Heart right ventricle (tissue), 16 donors: Measurements from ENCODE around the gene ZNF341. TPM values are rescaled to one million over a fixed set of nuclear protein-coding genes. Genes with fewer than 3 reads are reported as not detected.

Source experiments
- ATAC-seq, 8 donors: fragments of 200-7000 bp; cut with Tn5 transposase; one replicate each; pipeline ENCODE4 v1.9.1; 2020; ENCODE audit warnings: mild to moderate bottlenecking in 8 of 8, moderate library complexity in 8 of 8, moderate number of reproducible peaks in 1 of 8
- DNase-seq, 2 donors: peaks; one replicate each; pipeline ENCODE4 v3.0.0-alpha.2; 2020
- H3K27ac ChIP-seq, 10 donors: fragments of 200-600 bp; sonication (generic) in 2 of 10; one replicate each; pipeline versions ENCODE4 v1.5.0 to v1.8.0; 2020 to 2022; ENCODE audit warnings: mild to moderate bottlenecking in 3 of 10
- H3K27me3 ChIP-seq, 7 donors: fragments of 200-600 bp; one replicate each; pipeline ENCODE4 v1.8.0; 2021 to 2022; ENCODE audit warnings: mild to moderate bottlenecking in 2 of 7
- H3K36me3 ChIP-seq, 9 donors: fragments of 200-600 bp; sonication (generic) in 1 of 9; one replicate each; pipeline versions ENCODE4 v1.5.0 to v1.8.0; 2020 to 2022; ENCODE audit warnings: mild to moderate bottlenecking in 2 of 9
- H3K4me1 ChIP-seq, 9 donors: fragments of 200-600 bp; sonication (generic) in 1 of 9; one replicate each; pipeline versions ENCODE4 v1.5.0 to v1.8.0; 2020 to 2022; ENCODE audit warnings: mild to moderate bottlenecking in 4 of 9
- H3K4me3 ChIP-seq, 10 donors: fragments of 200-600 bp; sonication (generic) in 2 of 10; one replicate each; pipeline versions ENCODE4 v1.5.0 to v1.8.0; 2020 to 2022; ENCODE audit warnings: mild to moderate bottlenecking in 7 of 10, moderate library complexity in 2 of 10
- H3K9me3 ChIP-seq, 11 donors: fragments of 200-600 bp in 10 of 11; sonication (generic) in 2 of 11; one replicate each; pipeline versions ENCODE4 v1.5.0 to v1.8.0; 2013 to 2022; ENCODE audit warnings: mild to moderate bottlenecking in 2 of 11, control low read depth in 1 of 11, moderate library complexity in 1 of 11
- CTCF ChIP-seq, 9 donors: fragments of 200-600 bp; sonication (generic) in 2 of 9; IDR thresholded peaks; one replicate each; pipeline versions ENCODE4 v1.5.0 to v1.8.0; 2021 to 2022; ENCODE audit warnings: antibody characterized with exemption in 9 of 9, mild to moderate bottlenecking in 5 of 9, moderate library complexity in 1 of 9
- WGBS, 2 donors: extraction: QIAGEN DNeasy Blood & Tissue Kit; methylation state at CpG; one replicate each; pipeline ENCODE4 v1.1.7; 2013; ENCODE audit warnings: inconsistent platforms in 1 of 2; 5-methylcytosine and 5-hydroxymethylcytosine counted together
- intact Hi-C, 10 donors: fragments of 100-400 bp; cut with DNase I; formaldehyde crosslinking; loops; one replicate each; pipeline versions ENCODE4 v1.11.1 to v1.14.2; 2022
- long read RNA-seq, 3 donors: library from polyadenylated mRNA; unstranded; transcript quantifications; one replicate each; pipeline ENCODE4 v2.0.0, GENCODE V29; 2020 to 2021
- polyA plus RNA-seq, 2 donors: library from polyadenylated mRNA; stranded (reverse); fragments of 200-250 nt; gene quantifications; one replicate each; pipeline ENCODE4 v1.2.3, GENCODE V29; 2013
- total RNA-seq, 10 donors: library from RNA; stranded (reverse); fragmentation: NEBNext Ultra II Directional in 3 of 10; extraction: Animal tissue kit (Norgen Biotek cat#: 25700) in 3 of 10; gene quantifications; one replicate each; pipeline versions ENCODE4 v1.2.1 to v1.2.4, GENCODE V29; 2021 to 2023
- donor health status: Arrhythmogenic right ventricular cardiomyopathy.
- donor health status: ischemic (EF 13 %, LVEDD 7.1; RV severe dilation, severe dysfunction).
- donor health status: healthy with polysubstance abuse.
- donor health status: DM: no; HTN: yes; CAD: no.
- donor health status: DM: no; HTN: no; CAD: no.
- donor health status: ischemic (EF 25% LVEDD 6.9; RV normal size, moderate dysfunction).
- donor health status: ischemic (EF 25% LVEDD 5.7; RV mildly dilated, moderate dysfunction).
- donor health status: healthy.
- donor health status: DM: yes; HTN: yes; CAD: no.
- donor health status: Ischemic cardiomyopathy.
- donor health status: ischemic (EF 35%, LVEDD 5.7; RV mildly dilated, moderate dysfunction).
- donor health status: nonischemic (EF 11% LVEDD 7.7; RV severe dilation, severe dysfunction).
- donor health status: DM: yes; HTN: yes; CAD: no.
- donor health status: PGD.
- donor health status: ischemic (EF 29% LVEDD 5.4; RV normal size, mild dysfunction).
- donor health status: nonischemic (EF 23%, LVEDD 6.1; RV moderate dilation, normal function).

The ZNF341 gene
- total RNA-seq: 1 to 10 TPM in 8 of 10 donors, under 1 TPM in 2; 0.85 to 2.6 (median 1.5) TPM
- 1 to 10 TPM; 1.8 to 3.7 TPM for polyA plus RNA-seq
- long read RNA-seq, donor 1, partial matches to known transcripts: 7 of 9 reads
- long read RNA-seq, donor 1, other reads (novel, unspliced or antisense): 1 of 9 reads
- long read RNA-seq, donor 2, partial matches to known transcripts: 0 of 2 reads
- long read RNA-seq, donor 2, other reads (novel, unspliced or antisense): 2 of 2 reads
- long read RNA-seq, donor 3, partial matches to known transcripts: 4 of 6 reads
- long read RNA-seq, donor 3, other reads (novel, unspliced or antisense): 0 of 6 reads

GRCh38 chr20:33731693-33732165, at the start of gene ZNF341:
ZNF341 (plus strand) TSS chr20:33731996; CDS start chr20:33732022, 26 bp downstream.
- peak; percentile 88 to 91 for DNase-seq
- H3K4me1 ChIP-seq: peaks cover 3 to 31% (median 23%) of the 10 kb centered on the region in 9 donors
- peak within 1 kb of the TSS; percentile 33 to 81 (median 68) for H3K4me3 ChIP-seq
- peak; percentile 83 to 91 (median 88) for ATAC-seq
- 1 to 3% methylated on average over 33 to 57 of the region's 57 CpGs for WGBS, 2 donors
- H3K27me3 ChIP-seq: no peaks in the 10 kb centered on the region
- intact Hi-C loops: loop anchor here in 5 of 10 donors (5.0 to 10.0 kb wide), 5 partner anchors 44 to 274 kb away; partner anchors contain the start of genes E2F1 (in 1 of the 5), NECAB3 (in 1 of the 5) and RALY (in 1 of the 5)
- H3K27ac ChIP-seq: peak within 1 kb of the TSS; percentile 90 to 98 (median 95)
- TF ChIP-seq CTCF (IDR thresholded peaks at IDR 0.05): peak; percentile 88 to 93 (median 91)
- H3K36me3 ChIP-seq: peaks cover 0 to 5% (median 0%) of the 10 kb centered on the region in 9 donors
- peaks cover 0 to 17% (median 11%) of the 10 kb centered on the region in 11 donors for H3K9me3 ChIP-seq

- DNase-seq: no peak
Measured at GRCh38 chr20:33684533-33685327, 47.1 kb upstream of the ZNF341 start.

GRCh38 chr20:33685328-33686099, 46.3 kb upstream of the ZNF341 start:
- Histone ChIP-seq H3K4me1 (peaks cover 0 to 46% (median 20%) of the 10 kb centered on the region in 9 donors), H3K4me3 (peak overlapping the region in 8 of 10 donors; percentile 21 to 50 (median 40)), H3K9me3 (no peaks in the 10 kb centered on the region), H3K36me3 (no peaks in the 10 kb centered on the region), H3K27me3 (no peaks in the 10 kb centered on the region), H3K27ac (peak overlapping the region in 1 of 10 donors; percentile 5)
- 3 to 4% methylated on average over 45 to 53 of the region's 53 CpGs for WGBS, 2 donors
- intact Hi-C loops: loop anchor here in 1 of 10 donors (5.0 kb wide), 1 partner anchor 47 kb away; the partner anchor contains the start of gene ZNF341
- TF ChIP-seq CTCF (IDR thresholded peaks at IDR 0.05): no peak
- ATAC-seq (no peak), DNase-seq (no peak)

More at GRCh38 chr20:33684533-33685327, 47.1 kb upstream of the ZNF341 start:
- H3K4me1 ChIP-seq: peaks cover 0 to 38% (median 20%) of the 10 kb centered on the region in 9 donors
- ATAC-seq: no peak
- H3K27me3 ChIP-seq: no peaks in the 10 kb centered on the region
- intact Hi-C loops: loop anchor here in 1 of 10 donors (5.0 kb wide), 1 partner anchor 48 kb away; the partner anchor contains the start of gene ZNF341
- H3K4me3 ChIP-seq: peak overlapping the region in 2 of 10 donors; percentile 40 to 50
- no peak for TF ChIP-seq CTCF (IDR thresholded peaks at IDR 0.05)
- H3K36me3 ChIP-seq: no peaks in the 10 kb centered on the region
- H3K27ac ChIP-seq: peak overlapping the region in 1 of 10 donors; percentile 5
- WGBS, 2 donors: 41% methylated on average over 10 of the region's 10 CpGs
- H3K9me3 ChIP-seq: no peaks in the 10 kb centered on the region
